Measurements from ENCODE around the gene PHLDB3. TPM values are rescaled to one million over a fixed set of nuclear protein-coding genes. Genes with fewer than 3 reads are reported as not detected.

Gene PHLDB3
- 14.2 and 33.9 TPM in 2 replicates for total RNA-seq (ENCODE audit: low replicate concordance)

GRCh38 chr19:43504426-43505185 lies at the start of gene PHLDB3:
PHLDB3 (minus strand) TSS chr19:43504746; CDS start chr19:43504118, 628 bp downstream.

GRCh38 chr19:43532962-43533545 lies 28.5 kb upstream of the PHLDB3 start, which contains the start of gene ZNF575:
ZNF575 (plus strand) TSS chr19:43533188; CDS start chr19:43534423, 1,235 bp downstream.

GRCh38 chr19:43526884-43527859 lies 22.6 kb upstream of the PHLDB3 start, which contains the start of gene ETHE1:
ETHE1 (minus strand) TSS chr19:43527201; CDS start chr19:43527177, 24 bp downstream.

DNA sequence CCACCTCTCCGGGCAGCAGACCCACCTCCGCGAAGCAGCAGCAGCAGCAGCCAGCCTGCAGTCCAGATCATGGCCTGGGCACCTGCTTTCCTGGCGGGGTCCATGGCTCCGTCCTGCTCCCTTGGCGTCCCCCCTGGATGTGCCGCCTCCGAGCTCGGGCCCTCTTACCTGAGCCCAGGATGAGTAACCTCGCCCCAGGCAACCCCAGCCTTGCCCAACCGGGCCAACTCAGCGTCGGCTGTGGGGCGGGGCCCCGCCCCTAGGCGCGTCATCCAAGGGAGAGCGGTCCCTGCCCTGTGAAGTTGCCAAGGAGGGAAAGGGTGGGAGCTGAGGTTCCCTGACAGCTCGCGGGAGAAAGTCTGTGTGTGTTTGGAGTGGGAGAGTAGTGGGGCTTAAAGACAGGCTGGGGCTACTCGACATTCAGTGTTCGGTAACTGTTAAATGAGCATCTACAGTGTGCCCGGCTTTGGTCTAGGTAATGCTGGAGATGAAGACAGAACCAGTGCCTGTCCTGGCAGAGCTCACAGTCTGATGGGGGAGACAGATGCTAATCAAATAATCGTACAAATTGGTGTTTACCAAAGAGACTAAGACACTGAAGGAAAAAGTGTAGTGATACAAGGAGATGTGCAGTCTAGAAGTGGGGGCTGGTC lies 39.0 kb downstream of the PHLDB3 start, which contains the start of gene LYPD3:
Gene LYPD3 (minus strand): TSS at position 141 of the 653 bp plus-strand sequence. CDS start 37 bp downstream, at position 104.

Other genes starting within 250 kb of the PHLDB3 start
- not detected in 2 replicates for gene PSG9, start 235.2 kb downstream of the PHLDB3 start, total RNA-seq (ENCODE audit: low replicate concordance)
- 0.12 TPM in 1 of 2 replicates, not detected in the other for gene CD177, start 151.1 kb downstream of the PHLDB3 start, total RNA-seq (ENCODE audit: low replicate concordance)
- not detected in 2 replicates for gene TEX101, start 89.9 kb downstream of the PHLDB3 start, total RNA-seq (ENCODE audit: low replicate concordance)
- gene LYPD3, start 39.1 kb downstream of the PHLDB3 start, total RNA-seq (ENCODE audit: low replicate concordance) = 0.08 TPM in 1 of 2 replicates, not detected in the other
- 115 and 156 TPM in 2 replicates for gene ETHE1, start 22.5 kb upstream of the PHLDB3 start, total RNA-seq (ENCODE audit: low replicate concordance)
- gene ZNF575, start 28.4 kb upstream of the PHLDB3 start, total RNA-seq (ENCODE audit: low replicate concordance) = 0.08 and 0.12 TPM in 2 replicates
- gene XRCC1, start 70.8 kb upstream of the PHLDB3 start, total RNA-seq (ENCODE audit: low replicate concordance) = 11.2 and 18.5 TPM in 2 replicates
- 0.83 and 6.4 TPM in 2 replicates for gene PINLYP, start 71.1 kb upstream of the PHLDB3 start, total RNA-seq (ENCODE audit: low replicate concordance)
- gene IRGQ, start 91.4 kb upstream of the PHLDB3 start, total RNA-seq (ENCODE audit: low replicate concordance) = 17.1 and 22.7 TPM in 2 replicates
- 8.0 and 11.8 TPM in 2 replicates for gene ZNF576, start 91.8 kb upstream of the PHLDB3 start, total RNA-seq (ENCODE audit: low replicate concordance)
- not detected in 2 replicates for gene SRRM5, start 107.3 kb upstream of the PHLDB3 start, total RNA-seq (ENCODE audit: low replicate concordance)
- 38.0 and 53.7 TPM in 2 replicates for gene ZNF428, start 114.9 kb upstream of the PHLDB3 start, total RNA-seq (ENCODE audit: low replicate concordance)
- 1.7 and 3.4 TPM in 2 replicates for gene CADM4, start 135.1 kb upstream of the PHLDB3 start, total RNA-seq (ENCODE audit: low replicate concordance)
- 38.0 and 43.1 TPM in 2 replicates for gene PLAUR, start 165.4 kb upstream of the PHLDB3 start, total RNA-seq (ENCODE audit: low replicate concordance)
- gene IRGC, start 211.3 kb upstream of the PHLDB3 start, total RNA-seq (ENCODE audit: low replicate concordance) = not detected in 2 replicates